ENCODE results near the gene CNTNAP2.

CNTNAP2 gene

GRCh38 chr7:146510088-146510680 is 393.6 kb downstream of the CNTNAP2 start:
- no peak for TF ChIP-seq CTCF (conservative IDR thresholded peaks at IDR 0.05; ENCODE audit: low read depth, low read length)
- H3K4me3 ChIP-seq (ENCODE audit: low read depth, low read length): no peak overlapping the region
- DNase-seq (ENCODE audit: low read depth): no peak

GRCh38 chr7:146514304-146514703 is 397.7 kb downstream of the CNTNAP2 start:
- no peak for TF ChIP-seq CTCF (conservative IDR thresholded peaks at IDR 0.05; ENCODE audit: low read depth, low read length)
- DNase-seq (ENCODE audit: low read depth): peak; percentile 3

GRCh38 chr7:146528581-146528980 is 412.0 kb downstream of the CNTNAP2 start:
- no peak for TF ChIP-seq CTCF (conservative IDR thresholded peaks at IDR 0.05; ENCODE audit: low read depth, low read length)
- no peak overlapping the region for H3K4me3 ChIP-seq (ENCODE audit: low read depth, low read length)
- peak; percentile 66 for DNase-seq (ENCODE audit: low read depth)

More at GRCh38 chr7:146514304-146514703, 397.7 kb downstream of the CNTNAP2 start:
- H3K4me3 ChIP-seq (ENCODE audit: low read depth, low read length): no peak overlapping the region

GRCh38 chr7:146539836-146540235 is 423.2 kb downstream of the CNTNAP2 start:
- DNase-seq (ENCODE audit: low read depth): no peak
- H3K4me3 ChIP-seq (ENCODE audit: low read depth, low read length): no peak overlapping the region

GRCh38 chr7:146542101-146542500 is 425.5 kb downstream of the CNTNAP2 start:
- no peak overlapping the region for H3K4me3 ChIP-seq (ENCODE audit: low read depth, low read length)
- no peak for TF ChIP-seq CTCF (conservative IDR thresholded peaks at IDR 0.05; ENCODE audit: low read depth, low read length)
- no peak for DNase-seq (ENCODE audit: low read depth)

More at GRCh38 chr7:146539836-146540235, 423.2 kb downstream of the CNTNAP2 start:
- no peak for TF ChIP-seq CTCF (conservative IDR thresholded peaks at IDR 0.05; ENCODE audit: low read depth, low read length)

GRCh38 chr7:146544748-146545147 is 428.1 kb downstream of the CNTNAP2 start:
- no peak for TF ChIP-seq CTCF (conservative IDR thresholded peaks at IDR 0.05; ENCODE audit: low read depth, low read length)

GRCh38 chr7:146548816-146549215 is 432.2 kb downstream of the CNTNAP2 start:
- H3K4me3 ChIP-seq (ENCODE audit: low read depth, low read length): no peak overlapping the region
- no peak for DNase-seq (ENCODE audit: low read depth)
- no peak for TF ChIP-seq CTCF (conservative IDR thresholded peaks at IDR 0.05; ENCODE audit: low read depth, low read length)

More at GRCh38 chr7:146544748-146545147, 428.1 kb downstream of the CNTNAP2 start:
- no peak overlapping the region for H3K4me3 ChIP-seq (ENCODE audit: low read depth, low read length)
- DNase-seq (ENCODE audit: low read depth): no peak

Measured in choroid plexus epithelial cell (primary cell).